Ovary (tissue), 9 donors: ENCODE results near the gene TCHP. TPM values are rescaled to one million over a fixed set of nuclear protein-coding genes. Genes with fewer than 3 reads are reported as not detected.

Experiments
- DNase-seq, 5 donors: peaks; one replicate each; pipeline ENCODE4 v3.0.0-alpha.2; 2019 to 2020
- H3K27ac ChIP-seq, 2 donors: fragments of 200-600 bp; one replicate each; pipeline versions ENCODE4 v1.5.1 to v1.8.0; 2019 to 2022
- H3K27me3 ChIP-seq: fragments of 200-600 bp; one replicate; pipeline ENCODE4 v1.8.0; 2022
- H3K36me3 ChIP-seq: fragments of 200-600 bp; sonication (generic); one replicate; pipeline ENCODE4 v1.5.1; 2019
- H3K4me1 ChIP-seq: one replicate; pipeline ENCODE4 v1.8.1; 2013; ENCODE audit warnings: mild to moderate bottlenecking, moderate library complexity; ENCODE audit not compliant: insufficient read depth
- H3K4me3 ChIP-seq: fragments of 200-600 bp; sonication (generic); one replicate; pipeline ENCODE4 v1.5.1; 2017
- H3K9me3 ChIP-seq, 2 donors: fragments of 200-600 bp in 1 of 2; sonication (generic) in 1 of 2; one replicate each; pipeline versions ENCODE4 v1.5.1 to v1.8.1; 2013 to 2019; ENCODE audit warnings: mild to moderate bottlenecking in 1 of 2, moderate library complexity in 1 of 2
- CTCF ChIP-seq, 3 donors: fragments of 450-650 bp in 2 of 3; fragments of 200-600 bp in 1 of 3; IDR thresholded peaks; one replicate each; pipeline versions ENCODE4 v1.5.1 to v1.8.0; 2016 to 2022; ENCODE audit warnings: antibody characterized with exemption in 3 of 3, mild to moderate bottlenecking in 1 of 3
- EP300 ChIP-seq: sonication (generic); formaldehyde crosslinking; IDR thresholded peaks from one replicate; pipeline ENCODE4 v1.6.1; 2017; ENCODE audit warnings: antibody characterized with exemption
- POLR2A ChIP-seq: fragments of 450-650 bp; IDR thresholded peaks from one replicate; pipeline ENCODE4 v1.6.1; 2017; ENCODE audit warnings: antibody characterized with exemption, mild to moderate bottlenecking, moderate library complexity
- whole genome bisulfite sequencing, 3 donors: extraction: QIAGEN DNeasy Blood & Tissue Kit in 1 of 3; methylation state at CpG; one replicate each; pipeline versions ENCODE4 v1.1.5 to v1.1.7; 2013 to 2017; 5-methylcytosine and 5-hydroxymethylcytosine counted together
- intact Hi-C, 4 donors: fragments of 100-400 bp; cut with DNase I; formaldehyde crosslinking; loops; one replicate each; pipeline versions ENCODE4 v1.11.0 to v1.15.1; 2022 to 2023
- polyA plus RNA-seq, 2 donors: library from polyadenylated mRNA; stranded (reverse); fragments of 200-250 nt in 1 of 2; fragments of 350-450 nt in 1 of 2; fragmentation: Illumina TruSeq in 1 of 2; extraction: RNeasy Lipid Tissue Mini Kit (QIAGEN cat#74804) in 1 of 2; gene quantifications; one replicate each; pipeline ENCODE4 v1.2.3, GENCODE V29; 2013 to 2014
- total RNA-seq, 7 donors: library from RNA; depleted of rRNA in 2 of 7; stranded (reverse); fragments of >200 nt in 2 of 7; fragmentation: NEBNext Ultra II Directional in 3 of 7; extraction: Animal tissue kit (Norgen Biotek cat#: 25700) in 3 of 7; gene quantifications; one replicate each; pipeline versions ENCODE4 v1.1.0 to v1.2.4, GENCODE V29; 2016 to 2023
- donor health status: DM: no; HTN: no; CAD: no; lungs with moderate emphysema.
- donor health status: DM: no; HTN: no; CAD: no.
- donor health status: Bipolar disorder and iron deficiency.
- donor health status: DM: yes; HTN: yes; CAD: no.
- donor health status: DM: no; HTN: no; CAD: no.
- donor health status: DM: yes; HTN: yes; CAD: no.

Gene TCHP
- total and polyA plus RNA-seq, 9 donors = 11.2 to 21.6 (median 18.8) TPM

GRCh38 chr12:109958374-109958773 lies 58.3 kb downstream of the TCHP start:
- no peaks in the 10 kb centered on the region for H3K4me1 ChIP-seq
- no peak for DNase-seq
- no peaks in the 10 kb centered on the region for H3K9me3 ChIP-seq
- H3K4me3 ChIP-seq = no peak overlapping the region
- H3K36me3 ChIP-seq = no peaks in the 10 kb centered on the region
- intact Hi-C loops = no loop called here
- 96 to 99% (median 98%) methylated on average over 7 of the region's 7 CpGs for WGBS, 3 donors
- TF ChIP-seq CTCF (IDR thresholded peaks at IDR 0.05) (no peak), POLR2A (no peak), EP300 (no peak)
- no peaks in the 10 kb centered on the region for H3K27me3 ChIP-seq
- no peak overlapping the region for H3K27ac ChIP-seq

- H3K36me3 ChIP-seq = no peaks in the 10 kb centered on the region
- no peak overlapping the region for H3K4me3 ChIP-seq
- H3K27ac ChIP-seq = no peak overlapping the region
- H3K27me3 ChIP-seq = no peaks in the 10 kb centered on the region
- TF ChIP-seq EP300 (no peak), POLR2A (no peak), CTCF (IDR thresholded peaks at IDR 0.05) (no peak)
- H3K4me1 ChIP-seq = no peaks in the 10 kb centered on the region
- intact Hi-C loops = no loop called here
- no peak for DNase-seq
- H3K9me3 ChIP-seq = no peaks in the 10 kb centered on the region
- 94 to 96% (median 95%) methylated on average over 8 of the region's 8 CpGs for WGBS, 3 donors
Measured at GRCh38 chr12:109959411-109960093, 59.5 kb downstream of the TCHP start.

- no peaks in the 10 kb centered on the region for H3K4me1 ChIP-seq
- no peak overlapping the region for H3K4me3 ChIP-seq
- no peak for DNase-seq
- 81 to 87% (median 84%) methylated on average over 14 of the region's 14 CpGs for WGBS, 3 donors
- no peaks in the 10 kb centered on the region for H3K27me3 ChIP-seq
- intact Hi-C loops = no loop called here
- H3K27ac ChIP-seq = no peak overlapping the region
- no peak for TF ChIP-seq EP300
- no peak for TF ChIP-seq POLR2A
- no peak for TF ChIP-seq CTCF (IDR thresholded peaks at IDR 0.05)
- no peaks in the 10 kb centered on the region for H3K36me3 ChIP-seq
- no peaks in the 10 kb centered on the region for H3K9me3 ChIP-seq
Measured at GRCh38 chr12:109961201-109961600, 61.1 kb downstream of the TCHP start.

GRCh38 chr12:109961612-109962011 lies 61.5 kb downstream of the TCHP start:
- H3K27me3 ChIP-seq = no peaks in the 10 kb centered on the region
- no peak for DNase-seq
- H3K4me1 ChIP-seq = no peaks in the 10 kb centered on the region
- WGBS, 3 donors = 82 to 89% (median 86%) methylated on average over 6 of the region's 6 CpGs
- TF ChIP-seq POLR2A (no peak), EP300 (no peak), CTCF (IDR thresholded peaks at IDR 0.05) (no peak)
- intact Hi-C loops = no loop called here
- no peaks in the 10 kb centered on the region for H3K36me3 ChIP-seq
- H3K9me3 ChIP-seq = no peaks in the 10 kb centered on the region
- H3K27ac ChIP-seq = no peak overlapping the region
- H3K4me3 ChIP-seq = no peak overlapping the region
